ENCODE data around the gene NFE2L3.
"Not testable (repeated sequence)": the region's sequence is repeated elsewhere in the genome, so short reads cannot be mapped to it uniquely, and the experiment has no call there.

The NFE2L3 gene

DNA sequence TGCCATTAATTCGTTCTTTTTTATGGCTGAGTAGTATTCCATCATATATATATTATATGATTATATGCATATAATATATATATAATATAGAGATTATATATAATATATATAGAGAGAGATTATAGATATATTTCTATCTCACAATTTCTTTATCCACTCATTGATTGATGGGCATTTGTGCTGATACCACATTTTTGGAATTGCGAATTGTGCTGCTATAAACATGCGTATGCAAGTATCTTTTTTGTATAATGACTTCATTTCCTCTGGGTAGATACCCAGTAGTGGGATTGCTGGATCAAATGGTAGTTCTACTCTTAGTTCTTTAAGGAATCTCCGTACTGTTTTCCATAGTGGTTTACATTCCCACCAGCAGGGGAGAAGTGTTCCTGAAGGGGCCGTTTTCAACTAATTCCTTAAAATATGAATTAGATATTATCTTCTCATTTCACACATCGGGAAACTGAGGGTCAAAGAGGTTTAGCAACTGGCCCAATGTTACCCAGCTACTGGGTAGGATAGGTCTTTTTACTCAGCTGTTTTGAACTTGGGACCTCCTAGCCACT is 16.5 kb downstream of the NFE2L3 start:
- DNase-seq: no peak

DNA sequence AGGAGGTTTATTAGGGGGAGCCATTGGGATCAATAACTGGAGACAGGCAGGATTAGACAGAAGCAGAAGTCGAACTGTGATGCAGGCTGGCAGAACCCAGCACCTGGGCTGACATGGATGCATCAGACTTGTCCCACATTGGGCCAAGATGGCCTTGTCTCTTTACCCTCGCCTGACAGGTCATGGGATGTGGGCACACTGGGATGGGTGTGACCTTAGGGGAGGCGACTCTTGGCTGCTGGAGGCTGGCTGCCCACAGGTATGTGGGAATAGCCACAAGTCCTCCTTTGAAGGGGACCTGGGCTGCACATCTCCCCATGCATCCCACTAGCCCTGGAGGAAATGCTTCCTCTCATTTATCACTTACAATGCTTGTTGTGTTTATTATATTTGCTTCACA is 17.3 kb downstream of the NFE2L3 start:
- DNase-seq: no peak

DNA sequence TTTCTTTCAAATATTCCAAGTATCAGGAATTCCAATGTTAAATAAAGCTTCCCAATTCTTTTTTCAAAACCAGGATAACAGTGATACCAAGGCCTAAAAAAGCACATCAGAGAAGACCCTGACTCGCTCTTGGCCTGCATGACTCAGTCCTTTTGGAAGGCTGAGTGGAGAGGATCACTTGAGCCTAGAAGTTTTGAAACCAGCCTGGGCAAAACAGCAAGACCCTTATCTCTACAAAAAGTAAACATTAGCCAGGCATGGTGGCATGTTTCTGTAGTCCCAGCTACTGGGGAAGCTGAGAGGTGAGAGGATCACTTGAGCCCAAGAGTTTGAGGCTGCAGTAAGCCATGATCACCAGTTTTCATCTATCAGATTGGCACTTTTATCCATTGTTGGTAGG is 18.7 kb downstream of the NFE2L3 start:
- DNase-seq: no peak

DNA sequence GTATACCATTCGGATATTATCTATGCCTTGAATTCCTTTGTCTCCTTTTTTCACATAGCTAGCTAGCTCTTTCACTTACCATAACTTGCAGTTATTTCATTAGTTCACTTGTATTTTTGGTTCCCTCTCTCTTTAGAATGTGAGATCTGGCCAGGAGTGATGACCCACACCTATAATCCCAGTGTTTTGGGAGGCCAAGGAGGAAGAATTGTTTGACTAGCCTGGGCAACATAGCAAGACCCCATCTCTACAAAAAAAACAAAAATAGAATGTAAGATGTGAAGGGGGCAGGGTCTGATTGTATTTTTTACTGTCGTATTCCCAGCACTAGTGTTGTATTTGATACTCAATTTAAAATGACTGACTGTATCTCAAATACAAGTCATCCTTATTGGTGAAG is 19.6 kb downstream of the NFE2L3 start:
- no peak for DNase-seq

DNA sequence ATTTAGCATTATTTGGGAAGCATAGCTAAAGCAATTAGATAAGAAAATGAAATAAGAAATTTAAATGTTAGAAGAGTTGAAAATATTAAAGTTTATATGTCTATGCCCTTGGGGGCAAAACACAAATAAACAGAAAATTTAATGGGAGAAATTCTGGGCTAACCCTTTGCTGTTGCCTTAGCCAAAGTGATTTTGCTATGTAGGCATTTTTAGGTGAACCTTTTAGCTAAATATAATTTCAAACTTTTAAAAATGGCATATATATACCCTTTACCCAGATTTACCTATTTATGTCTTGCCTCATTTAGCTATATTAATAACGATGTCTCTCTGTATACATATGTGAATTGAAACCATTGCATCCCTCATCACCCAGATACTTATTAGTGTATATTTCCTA is 20.1 kb downstream of the NFE2L3 start:
- no peak for DNase-seq

DNA sequence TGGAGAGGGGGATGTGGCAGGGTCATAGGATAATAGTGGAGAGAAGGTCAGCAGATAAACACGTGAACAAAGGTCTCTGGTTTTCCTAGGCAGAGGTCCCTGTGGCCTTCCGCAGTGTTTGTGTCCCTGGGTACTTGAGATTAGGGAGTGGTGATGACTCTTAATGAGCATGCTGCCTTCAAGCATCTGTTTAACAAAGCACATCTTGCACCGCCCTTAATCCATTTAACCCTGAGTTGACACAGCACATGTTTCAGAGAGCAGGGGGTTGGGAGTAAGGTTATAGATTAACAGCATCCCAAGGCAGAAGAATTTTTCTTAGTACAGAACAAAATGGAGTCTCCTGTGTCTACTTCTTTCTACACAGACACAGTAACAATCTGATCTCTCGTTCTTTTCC is 23.9 kb downstream of the NFE2L3 start:
- DNase-seq: not testable (repeated sequence)

DNA sequence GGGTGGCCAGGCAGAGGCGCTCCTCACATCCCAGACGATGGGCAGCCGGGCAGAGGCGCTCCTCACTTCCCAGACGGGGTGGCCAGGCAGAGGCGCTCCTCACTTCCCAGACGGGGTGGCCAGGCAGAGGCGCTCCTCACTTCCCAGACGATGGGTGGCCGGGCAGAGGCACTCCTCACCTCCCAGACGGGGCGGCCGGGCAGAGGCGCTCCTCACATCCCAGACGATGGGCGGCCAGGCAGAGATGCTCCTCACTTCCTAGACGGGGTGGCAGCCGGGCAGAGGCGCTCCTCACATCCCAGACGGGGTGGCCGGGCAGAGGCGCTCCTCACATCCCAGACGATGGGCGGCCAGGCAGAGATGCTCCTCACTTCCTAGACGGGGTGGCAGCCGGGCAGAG is 24.7 kb downstream of the NFE2L3 start:
- DNase-seq: not testable (repeated sequence)

DNA sequence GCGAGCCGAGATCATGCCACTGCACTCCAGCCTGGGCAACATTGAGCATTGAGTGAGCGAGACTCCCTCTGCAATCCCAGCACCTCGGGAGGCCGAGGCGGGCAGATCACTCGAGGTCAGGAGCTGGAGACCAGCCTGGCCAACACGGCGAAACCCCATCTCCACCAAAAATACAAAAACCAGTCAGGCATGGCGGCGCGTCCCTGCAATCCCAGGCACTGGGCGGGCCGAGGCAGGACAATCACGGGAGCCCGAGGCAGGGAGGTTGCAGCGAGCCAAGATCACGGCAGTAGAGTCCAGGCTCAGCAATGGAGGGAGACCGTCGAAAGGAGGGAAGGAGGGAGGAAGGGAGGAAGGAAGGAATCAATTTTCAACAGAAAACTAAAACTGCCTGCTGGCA is 25.3 kb downstream of the NFE2L3 start:
- not testable (repeated sequence) for DNase-seq

DNA sequence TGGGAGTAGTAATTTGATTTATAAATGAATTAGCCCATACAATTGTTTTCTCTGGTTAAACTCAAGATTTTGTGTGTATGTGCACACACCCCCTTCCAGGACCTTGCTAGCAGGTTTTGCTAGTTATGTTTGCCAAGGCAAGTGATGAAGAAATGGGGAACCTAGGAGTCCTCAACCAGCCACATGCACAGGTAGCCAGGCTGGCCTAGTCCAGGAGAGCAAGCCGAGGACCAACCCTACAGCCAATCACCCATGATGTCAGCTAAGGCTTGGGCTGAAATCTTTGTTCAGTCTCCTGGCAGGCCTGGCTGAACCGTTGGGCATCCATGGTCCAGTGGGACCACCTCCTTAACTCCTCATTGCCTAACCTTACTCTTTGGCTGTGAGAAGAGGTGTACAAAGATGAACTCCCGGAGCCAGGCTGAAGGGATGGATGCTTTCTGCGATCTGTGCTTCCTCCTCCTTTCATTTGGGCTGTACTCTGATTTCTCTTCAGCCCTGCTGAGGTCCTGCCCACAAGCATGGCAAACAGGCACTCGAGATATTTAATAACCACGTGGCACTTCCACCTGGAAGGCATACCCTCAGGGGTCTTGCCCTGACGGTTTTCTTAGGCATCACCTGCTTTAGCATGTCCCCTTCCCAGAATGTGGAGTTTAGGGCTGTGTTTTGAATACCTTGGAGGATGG is 26.4 kb downstream of the NFE2L3 start:
- DNase-seq: no peak

DNA sequence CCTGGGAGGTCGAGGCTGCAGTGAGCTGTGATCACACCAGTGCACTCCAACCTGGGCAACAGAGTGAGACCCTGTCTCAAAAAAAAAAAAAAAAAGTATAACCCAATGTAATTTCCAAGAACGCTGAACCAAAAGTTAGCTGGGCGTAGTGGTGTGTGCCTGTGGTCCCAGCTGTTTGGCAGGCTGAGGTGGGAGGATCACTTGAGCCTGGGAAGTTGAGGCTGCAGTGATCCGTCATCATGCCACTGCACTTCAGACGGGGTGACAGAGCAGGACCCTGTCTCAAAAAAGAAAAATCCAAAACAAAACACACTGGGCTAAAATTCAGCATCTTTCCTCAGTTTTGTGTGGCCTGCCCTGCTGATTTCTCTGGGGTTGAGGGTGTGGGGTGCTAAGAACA is 27.4 kb downstream of the NFE2L3 start:
- DNase-seq: no peak

DNA sequence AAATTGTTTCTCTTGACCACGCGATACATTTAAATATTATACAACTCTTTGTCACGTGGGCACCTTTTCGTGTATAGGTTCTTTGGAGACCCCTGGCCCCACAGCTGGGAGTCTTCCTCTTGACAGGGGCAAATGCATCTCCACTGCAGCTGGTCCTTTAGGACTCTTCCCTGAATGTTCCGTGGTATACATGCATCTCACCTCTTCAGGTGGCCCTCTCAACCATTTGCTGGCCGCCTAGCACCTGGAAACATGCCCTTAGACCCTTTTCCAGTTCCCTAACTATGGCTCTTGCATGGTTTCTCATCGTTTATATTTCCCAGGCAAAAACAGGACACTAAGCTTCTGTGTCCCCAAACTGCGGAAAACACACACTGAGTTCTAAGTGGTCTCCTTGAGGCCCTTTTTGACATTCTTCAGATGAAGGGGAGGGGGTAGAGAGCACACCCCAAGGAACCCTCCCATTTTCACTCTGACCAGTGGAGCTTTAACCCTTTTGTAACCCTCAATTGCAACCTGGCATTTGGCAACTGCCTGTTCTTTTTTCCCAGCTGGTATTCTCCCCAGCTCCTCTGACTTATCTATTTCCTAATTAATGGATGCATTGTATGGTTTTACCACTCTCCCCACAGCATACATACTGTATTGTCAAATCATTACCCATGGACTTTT is 28.0 kb downstream of the NFE2L3 start:
- DNase-seq: no peak

DNA sequence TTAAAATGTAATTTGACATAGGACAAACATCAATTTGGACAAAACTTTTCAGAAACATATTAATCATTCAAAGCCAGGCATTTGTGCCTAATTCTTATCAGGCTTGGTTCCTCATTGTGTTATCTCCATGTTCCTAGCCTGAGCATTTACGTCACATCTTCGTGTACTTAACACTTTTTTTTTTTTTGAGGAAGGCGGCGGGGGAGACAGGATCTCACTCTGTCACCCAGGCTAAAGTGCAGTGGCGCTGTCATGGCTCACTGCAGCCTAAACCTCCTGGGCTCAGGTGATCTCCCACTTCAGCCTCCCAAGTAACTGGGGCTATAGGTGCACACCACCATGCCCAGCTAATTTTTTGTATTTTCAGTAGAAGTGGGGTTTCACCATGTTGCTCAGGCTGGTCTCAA is 28.8 kb downstream of the NFE2L3 start:
- no peak for DNase-seq

DNA sequence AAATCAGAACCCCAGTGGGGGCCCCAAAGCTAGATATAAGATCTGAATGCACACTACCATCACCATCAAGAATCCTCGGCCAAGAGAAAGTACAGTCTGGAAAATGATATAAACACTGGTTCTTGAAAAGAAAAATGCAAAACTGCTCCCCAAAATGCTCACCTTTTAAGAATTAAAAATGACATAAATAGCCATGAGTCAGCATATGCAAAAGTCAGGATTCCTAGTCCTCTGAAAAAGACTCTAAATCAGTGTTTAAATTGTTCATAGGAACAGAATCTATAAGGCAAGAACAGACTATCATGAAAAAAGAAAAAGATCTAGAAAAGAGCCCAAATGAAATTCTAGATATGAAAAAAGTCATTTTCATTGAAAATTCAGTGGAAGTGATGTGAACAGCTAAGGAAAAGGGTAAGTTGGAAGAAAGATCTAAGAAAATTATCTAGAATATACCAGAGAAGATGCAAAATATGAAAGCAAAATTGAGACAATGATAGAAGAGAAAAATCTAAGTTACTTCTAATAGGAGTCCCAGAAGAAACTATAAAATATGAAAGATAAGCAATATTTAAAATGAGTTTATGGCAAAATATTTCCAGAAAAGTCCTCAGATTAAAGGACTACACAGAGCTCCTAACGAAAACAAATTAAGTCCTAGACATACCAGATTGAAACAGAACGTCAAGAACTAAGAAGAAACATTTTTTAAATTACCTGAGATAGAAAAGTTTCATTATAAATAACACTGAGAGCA is 29.7 kb downstream of the NFE2L3 start:
- no peak for DNase-seq

DNA sequence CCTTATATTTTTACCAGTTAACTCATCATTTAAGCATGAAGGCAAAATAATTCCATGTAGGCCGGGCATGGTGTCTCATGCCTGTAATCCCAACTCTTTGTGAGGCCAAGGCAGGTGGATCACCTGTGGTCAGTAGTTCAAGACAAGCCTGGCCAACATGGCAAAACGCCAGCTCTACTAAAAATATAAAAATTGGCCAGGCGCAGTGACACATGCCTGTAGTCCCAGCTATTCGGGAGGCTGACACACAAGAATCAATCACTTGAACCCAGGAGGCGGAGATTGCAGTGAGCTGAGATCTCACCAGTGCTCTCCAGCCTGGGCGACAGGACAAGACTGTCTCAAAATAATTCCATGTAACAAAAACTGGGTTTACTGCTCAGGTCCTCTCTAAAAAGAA is 30.3 kb downstream of the NFE2L3 start:
- DNase-seq: no peak

DNA sequence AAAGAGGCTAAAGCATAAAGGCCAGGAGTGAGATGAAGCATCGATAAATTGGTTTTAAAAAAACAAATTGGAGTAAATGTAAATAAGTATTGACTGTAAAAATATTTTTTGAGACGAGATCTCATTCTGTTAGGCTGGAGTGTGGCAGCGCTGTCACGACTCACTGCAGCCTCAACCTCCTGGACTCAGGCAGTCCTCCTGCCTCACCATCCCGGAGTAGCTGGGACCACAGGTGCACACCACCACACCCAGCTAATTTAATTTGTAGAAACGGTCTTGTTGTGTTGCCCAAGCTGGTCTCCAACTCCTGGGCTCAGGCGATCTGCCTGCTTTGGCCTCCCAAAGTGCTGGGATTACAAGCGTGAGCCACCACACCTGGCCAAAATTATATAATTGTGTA is 30.7 kb downstream of the NFE2L3 start:
- DNase-seq: no peak

DNA sequence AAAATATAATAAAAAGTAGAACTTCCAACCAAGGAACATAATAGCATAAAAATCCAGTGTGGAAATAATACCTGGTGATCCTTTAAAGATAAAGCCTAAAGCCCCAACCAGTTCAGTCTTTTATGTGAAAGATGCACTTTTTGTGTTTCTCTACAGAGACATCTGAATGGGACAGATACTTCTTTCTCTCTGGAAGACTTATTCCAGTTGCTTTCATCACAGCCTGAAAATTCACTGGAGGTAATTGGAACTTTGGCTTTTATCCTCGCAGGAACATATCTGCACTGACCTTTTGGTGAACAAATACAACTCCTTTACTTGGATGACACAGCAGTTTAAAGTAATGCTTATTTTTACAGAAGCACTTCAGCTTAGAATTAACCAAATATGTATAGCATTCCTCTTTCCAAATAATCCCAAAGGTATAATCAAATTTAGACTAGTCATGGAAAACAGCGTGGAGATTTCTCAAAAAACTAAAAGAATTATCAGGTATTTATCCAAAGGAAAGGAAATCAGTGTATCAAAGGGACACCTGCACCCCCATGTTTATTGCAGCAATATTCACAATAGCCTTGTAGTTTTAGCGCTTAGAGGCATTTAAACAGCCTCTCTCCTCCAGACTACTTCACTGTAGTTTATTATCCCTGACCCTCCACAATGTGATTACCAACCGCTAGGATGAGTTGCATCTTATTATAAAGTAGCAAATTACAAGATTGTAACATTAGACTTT is 31.7 kb downstream of the NFE2L3 start:
- no peak for DNase-seq

DNA sequence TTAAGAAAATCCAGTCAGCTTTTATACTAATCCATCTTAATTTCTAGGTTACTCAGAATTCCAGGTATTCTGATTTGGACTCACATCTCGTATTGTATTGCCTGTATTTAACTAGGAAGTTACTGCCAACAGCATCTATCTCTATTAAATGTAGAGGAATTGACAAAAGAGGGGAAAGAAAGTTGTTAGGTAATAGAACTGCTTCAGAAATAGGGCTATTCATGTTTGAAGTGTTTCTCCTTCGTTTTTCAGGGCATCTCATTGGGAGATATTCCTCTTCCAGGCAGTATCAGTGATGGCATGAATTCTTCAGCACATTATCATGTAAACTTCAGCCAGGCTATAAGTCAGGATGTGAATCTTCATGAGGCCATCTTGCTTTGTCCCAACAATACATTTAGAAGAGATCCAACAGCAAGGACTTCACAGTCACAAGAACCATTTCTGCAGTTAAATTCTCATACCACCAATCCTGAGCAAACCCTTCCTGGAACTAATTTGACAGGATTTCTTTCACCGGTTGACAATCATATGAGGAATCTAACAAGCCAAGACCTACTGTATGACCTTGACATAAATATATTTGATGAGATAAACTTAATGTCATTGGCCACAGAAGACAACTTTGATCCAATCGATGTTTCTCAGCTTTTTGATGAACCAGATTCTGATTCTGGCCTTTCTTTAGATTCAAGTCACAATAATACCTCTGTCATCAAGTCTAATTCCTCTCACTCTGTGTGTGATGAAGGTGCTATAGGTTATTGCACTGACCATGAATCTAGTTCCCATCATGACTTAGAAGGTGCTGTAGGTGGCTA is 32.5 kb downstream of the NFE2L3 start:
- not testable (repeated sequence) for DNase-seq

DNA sequence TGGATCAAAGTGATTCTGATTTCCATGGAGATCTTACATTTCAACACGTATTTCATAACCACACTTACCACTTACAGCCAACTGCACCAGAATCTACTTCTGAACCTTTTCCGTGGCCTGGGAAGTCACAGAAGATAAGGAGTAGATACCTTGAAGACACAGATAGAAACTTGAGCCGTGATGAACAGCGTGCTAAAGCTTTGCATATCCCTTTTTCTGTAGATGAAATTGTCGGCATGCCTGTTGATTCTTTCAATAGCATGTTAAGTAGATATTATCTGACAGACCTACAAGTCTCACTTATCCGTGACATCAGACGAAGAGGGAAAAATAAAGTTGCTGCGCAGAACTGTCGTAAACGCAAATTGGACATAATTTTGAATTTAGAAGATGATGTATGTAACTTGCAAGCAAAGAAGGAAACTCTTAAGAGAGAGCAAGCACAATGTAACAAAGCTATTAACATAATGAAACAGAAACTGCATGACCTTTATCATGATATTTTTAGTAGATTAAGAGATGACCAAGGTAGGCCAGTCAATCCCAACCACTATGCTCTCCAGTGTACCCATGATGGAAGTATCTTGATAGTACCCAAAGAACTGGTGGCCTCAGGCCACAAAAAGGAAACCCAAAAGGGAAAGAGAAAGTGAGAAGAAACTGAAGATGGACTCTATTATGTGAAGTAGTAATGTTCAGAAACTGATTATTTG is 33.3 kb downstream of the NFE2L3 start:
- no peak for DNase-seq

DNA sequence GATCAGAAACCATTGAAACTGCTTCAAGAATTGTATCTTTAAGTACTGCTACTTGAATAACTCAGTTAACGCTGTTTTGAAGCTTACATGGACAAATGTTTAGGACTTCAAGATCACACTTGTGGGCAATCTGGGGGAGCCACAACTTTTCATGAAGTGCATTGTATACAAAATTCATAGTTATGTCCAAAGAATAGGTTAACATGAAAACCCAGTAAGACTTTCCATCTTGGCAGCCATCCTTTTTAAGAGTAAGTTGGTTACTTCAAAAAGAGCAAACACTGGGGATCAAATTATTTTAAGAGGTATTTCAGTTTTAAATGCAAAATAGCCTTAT is 33.8 kb downstream of the NFE2L3 start:
- DNase-seq: no peak

DNA sequence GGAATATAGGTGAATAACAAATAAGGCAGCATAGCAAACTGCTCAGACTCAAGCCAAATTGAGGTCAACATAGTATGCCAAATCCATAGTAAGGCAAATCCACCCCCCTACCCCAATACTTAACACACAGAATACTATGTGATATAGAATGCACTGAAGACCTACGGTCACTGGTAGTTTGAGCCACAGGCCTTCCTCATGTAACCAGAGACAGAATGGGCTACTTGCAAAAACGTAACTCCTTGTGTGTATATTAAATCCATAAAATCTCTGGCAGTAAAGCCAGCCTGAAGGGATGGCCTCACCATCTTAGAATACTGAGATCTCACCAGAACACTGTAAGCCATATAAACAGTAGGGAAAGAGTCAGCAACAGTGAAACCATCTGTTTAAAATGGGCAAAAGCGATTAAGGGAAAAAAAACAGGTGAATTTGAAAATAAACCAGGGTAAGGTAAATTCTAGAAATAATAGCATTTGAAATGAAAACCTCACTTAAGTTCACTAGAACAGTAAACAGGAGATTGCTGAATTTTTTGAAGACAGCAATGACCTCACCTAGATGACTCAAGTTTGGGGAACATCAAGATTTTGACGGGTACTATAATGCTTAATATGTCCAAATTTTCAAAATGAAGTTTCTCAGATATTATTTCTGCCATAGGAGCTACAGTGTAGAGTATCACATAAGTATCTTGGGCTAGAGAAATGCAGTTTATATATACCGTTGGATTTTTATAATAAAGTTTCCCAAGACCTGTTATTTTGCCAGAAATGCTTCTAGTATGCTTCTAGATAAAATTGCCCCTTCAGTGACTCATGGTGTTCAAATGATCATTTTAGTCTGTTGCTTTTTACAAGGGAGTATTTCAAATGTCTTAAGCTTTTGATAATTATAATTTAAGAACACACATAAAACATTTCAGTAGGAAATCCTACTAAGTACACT is 34.6 kb downstream of the NFE2L3 start:
- DNase-seq: no peak

Measured in T-helper 1 cell (primary cell).